OCI-LY1 (cell line): ENCODE measurements around the gene DUOX1.

Source experiments
- H2AFZ ChIP-seq: fragments of 200-600 bp; sonication (generic), shearing (Covaris generic); 2 replicates; pipeline ENCODE4 v1.6.0; 2014; ENCODE audit warnings: antibody characterized with exemption, mild to moderate bottlenecking, low read length
- H3F3A ChIP-seq: fragments of 200-600 bp; sonication (generic), shearing (Covaris generic); 2 replicates; pipeline ENCODE4 v1.6.0; 2014; ENCODE audit warnings: mild to moderate bottlenecking, antibody characterized with exemption, low read length, moderate library complexity; ENCODE audit not compliant: insufficient read depth
- H3K27ac ChIP-seq: fragments of 200-600 bp; sonication (generic); 2 replicates; pipeline ENCODE4 v1.5.1; 2014; ENCODE audit warnings: low read length, mixed run types, mild to moderate bottlenecking, low read depth; ENCODE audit not compliant: poor library complexity, severe bottlenecking
- H3K27me3 ChIP-seq: fragments of 200-600 bp; sonication (generic); 2 replicates; pipeline ENCODE4 v1.6.0; 2014; ENCODE audit warnings: antibody characterized with exemption, mild to moderate bottlenecking, low read length, moderate library complexity; ENCODE audit not compliant: insufficient read depth
- H3K36me3 ChIP-seq: fragments of 200-600 bp; sonication (generic); 2 replicates; pipeline ENCODE4 v1.6.1; 2014; ENCODE audit warnings: mild to moderate bottlenecking, antibody characterized with exemption, low read length, moderate library complexity, mixed read lengths; ENCODE audit not compliant: insufficient read depth
- H3K4me1 ChIP-seq: fragments of 200-600 bp; sonication (generic); 2 replicates; pipeline ENCODE4 v1.5.1; 2014; ENCODE audit warnings: mild to moderate bottlenecking, low read length, moderate library complexity; ENCODE audit not compliant: insufficient read depth, severe bottlenecking
- H3K4me2 ChIP-seq: fragments of 200-600 bp; sonication (generic), shearing (Covaris generic); 2 replicates; pipeline ENCODE4 v1.6.1; 2014; ENCODE audit warnings: low read length
- H3K4me3 ChIP-seq: fragments of 200-600 bp; sonication (generic); 2 replicates; pipeline ENCODE4 v1.5.1; 2014; ENCODE audit warnings: low read length, low read depth, mild to moderate bottlenecking, mixed read lengths; ENCODE audit not compliant: poor library complexity, severe bottlenecking
- H3K79me2 ChIP-seq: fragments of 200-600 bp; shearing (Covaris generic); 2 replicates; pipeline ENCODE4 v1.6.1; 2016; ENCODE audit warnings: mixed run types, low read length, mixed read lengths; ENCODE audit not compliant: insufficient read depth
- H3K9ac ChIP-seq: fragments of 200-600 bp; sonication (generic), shearing (Covaris generic); 2 replicates; pipeline ENCODE4 v1.6.1; 2014; ENCODE audit warnings: mild to moderate bottlenecking, low read length, mixed read lengths
- H3K9me2 ChIP-seq: fragments of 200-600 bp; sonication (generic), shearing (Covaris generic); 2 replicates; pipeline ENCODE4 v1.6.1; 2014; ENCODE audit warnings: low read depth, mild to moderate bottlenecking, low read length, mixed read lengths
- H3K9me3 ChIP-seq: fragments of 200-600 bp; shearing (Covaris generic); 2 replicates; pipeline ENCODE4 v1.6.1; 2014; ENCODE audit warnings: low read length, mixed read lengths
- H4K20me1 ChIP-seq: fragments of 200-600 bp; sonication (generic), shearing (Covaris generic); 2 replicates; pipeline ENCODE4 v1.6.0; 2016; ENCODE audit warnings: mild to moderate bottlenecking, low read length; ENCODE audit not compliant: insufficient read depth
- CTCF ChIP-seq: fragments of 200-600 bp; sonication (generic), shearing (Covaris generic); IDR thresholded peaks from 2 replicates; pipeline ENCODE4 v1.5.1; 2017; ENCODE audit warnings: mild to moderate bottlenecking, antibody characterized with exemption, low read length, moderate library complexity, mixed read lengths
- EZH2 ChIP-seq: fragments of 200-600 bp; sonication (generic), shearing (Covaris generic); IDR thresholded peaks from 2 replicates; pipeline ENCODE4 v1.8.0; 2017; ENCODE audit warnings: borderline replicate concordance, mixed run types, mild to moderate bottlenecking, antibody characterized with exemption, low read length, moderate library complexity, mixed read lengths

DUOX1 gene

GRCh38 chr15:45105586-45105985 lies 24.2 kb upstream of the DUOX1 start:
- TF ChIP-seq EZH2 (no peak), CTCF (no peak)

GRCh38 chr15:45106002-45106790 lies 23.6 kb upstream of the DUOX1 start:
- H3K9me2 ChIP-seq: no peaks in the 10 kb centered on the region
- H3K4me2 ChIP-seq: no peak overlapping the region
- H3K27ac ChIP-seq: no peak overlapping the region
- H2AFZ ChIP-seq: no peak overlapping the region
- no peaks in the 10 kb centered on the region for H3F3A ChIP-seq
- no peaks in the 10 kb centered on the region for H3K36me3 ChIP-seq
- no peaks in the 10 kb centered on the region for H3K4me1 ChIP-seq
- H3K79me2 ChIP-seq: no peaks in the 10 kb centered on the region
- no peak overlapping the region for H3K9ac ChIP-seq
- no peak overlapping the region for H3K4me3 ChIP-seq
- no peak for TF ChIP-seq EZH2
- TF ChIP-seq CTCF: no peak
- H3K27me3 ChIP-seq: no peaks in the 10 kb centered on the region
- no peaks in the 10 kb centered on the region for H3K9me3 ChIP-seq
- H4K20me1 ChIP-seq: no peaks in the 10 kb centered on the region

More at GRCh38 chr15:45105586-45105985, 24.2 kb upstream of the DUOX1 start:
- Histone ChIP-seq H4K20me1 (no peaks in the 10 kb centered on the region), H2AFZ (no peak overlapping the region), H3K9me3 (no peaks in the 10 kb centered on the region), H3K27ac (no peak overlapping the region), H3F3A (no peaks in the 10 kb centered on the region), H3K4me1 (no peaks in the 10 kb centered on the region), H3K4me3 (no peak overlapping the region), H3K9ac (no peak overlapping the region), H3K79me2 (no peaks in the 10 kb centered on the region), H3K27me3 (no peaks in the 10 kb centered on the region), H3K36me3 (no peaks in the 10 kb centered on the region), H3K9me2 (no peaks in the 10 kb centered on the region), H3K4me2 (no peak overlapping the region)

- H2AFZ ChIP-seq: no peak overlapping the region
- H3F3A ChIP-seq: no peaks in the 10 kb centered on the region
- H3K4me1 ChIP-seq: no peaks in the 10 kb centered on the region
- no peaks in the 10 kb centered on the region for H3K9me3 ChIP-seq
- no peak overlapping the region for H3K4me2 ChIP-seq
- no peak overlapping the region for H3K4me3 ChIP-seq
- H3K9ac ChIP-seq: no peak overlapping the region
- TF ChIP-seq CTCF: no peak
- no peak for TF ChIP-seq EZH2
- no peaks in the 10 kb centered on the region for H3K79me2 ChIP-seq
- H4K20me1 ChIP-seq: no peaks in the 10 kb centered on the region
- H3K27me3 ChIP-seq: 0 out of 2 replicates have a peak, but pooled peaks cover 3% of the 10 kb centered on the region
- no peaks in the 10 kb centered on the region for H3K36me3 ChIP-seq
- H3K9me2 ChIP-seq: no peaks in the 10 kb centered on the region
- H3K27ac ChIP-seq: no peak overlapping the region
Measured at GRCh38 chr15:45107941-45108630, 21.7 kb upstream of the DUOX1 start.
